ENCODE results near the gene AFMID.
"Not testable (repeated sequence)": the region's sequence is repeated elsewhere in the genome, so short reads cannot be mapped to it uniquely, and the experiment has no call there.

The AFMID gene

GRCh38 chr17:78186692-78187595 is at the start of gene AFMID, which contains the start of gene TK1:
Gene AFMID, plus strand, starts transcription at chr17:78187362. Its CDS starts 9 bp downstream, at chr17:78187371.
Gene TK1, minus strand, starts transcription at chr17:78187052. Its CDS starts 58 bp downstream, at chr17:78186994.
- peak; percentile 97 for DNase-seq (ENCODE audit: low read depth in 2 of 2)

DNA sequence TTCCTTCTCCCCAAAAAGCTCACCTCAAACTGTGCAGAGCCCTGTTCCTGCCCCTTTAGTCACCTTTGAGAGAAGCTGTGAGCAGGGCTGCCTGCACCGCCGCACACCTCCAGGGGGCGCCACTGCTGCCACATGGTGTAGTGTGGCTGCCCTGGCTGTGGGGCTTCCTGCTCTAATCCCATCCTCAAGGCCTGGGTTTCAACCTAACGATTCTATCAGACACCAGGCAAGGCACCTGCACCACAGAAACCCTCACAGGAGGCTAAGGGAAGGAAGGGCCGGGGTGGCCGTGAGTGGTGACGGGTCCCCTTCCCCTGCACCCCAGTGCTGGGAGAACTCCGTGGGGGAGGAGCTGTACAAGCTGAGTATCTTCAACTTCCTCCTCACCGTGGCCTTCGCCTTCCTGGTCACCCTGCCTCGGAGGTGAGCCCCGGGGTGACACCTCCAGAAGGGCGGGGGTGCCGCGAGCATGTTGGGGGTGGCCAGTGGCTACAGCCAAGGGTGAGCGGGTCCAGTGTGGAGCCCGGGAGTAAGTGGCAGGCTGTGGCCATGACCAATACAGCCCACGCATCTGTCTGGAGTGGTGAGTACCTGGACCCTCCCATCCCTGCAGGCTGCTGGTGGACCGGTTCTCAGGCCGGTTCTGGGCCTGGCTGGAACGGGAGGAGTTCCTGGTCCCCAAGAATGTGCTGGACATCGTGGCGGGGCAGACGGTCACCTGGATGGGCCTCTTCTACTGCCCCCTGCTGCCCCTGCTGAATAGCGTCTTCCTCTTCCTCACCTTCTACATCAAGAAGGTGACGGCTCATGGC is 49.6 kb upstream of the AFMID start:
- no peak for DNase-seq (ENCODE audit: low read depth in 2 of 2)

DNA sequence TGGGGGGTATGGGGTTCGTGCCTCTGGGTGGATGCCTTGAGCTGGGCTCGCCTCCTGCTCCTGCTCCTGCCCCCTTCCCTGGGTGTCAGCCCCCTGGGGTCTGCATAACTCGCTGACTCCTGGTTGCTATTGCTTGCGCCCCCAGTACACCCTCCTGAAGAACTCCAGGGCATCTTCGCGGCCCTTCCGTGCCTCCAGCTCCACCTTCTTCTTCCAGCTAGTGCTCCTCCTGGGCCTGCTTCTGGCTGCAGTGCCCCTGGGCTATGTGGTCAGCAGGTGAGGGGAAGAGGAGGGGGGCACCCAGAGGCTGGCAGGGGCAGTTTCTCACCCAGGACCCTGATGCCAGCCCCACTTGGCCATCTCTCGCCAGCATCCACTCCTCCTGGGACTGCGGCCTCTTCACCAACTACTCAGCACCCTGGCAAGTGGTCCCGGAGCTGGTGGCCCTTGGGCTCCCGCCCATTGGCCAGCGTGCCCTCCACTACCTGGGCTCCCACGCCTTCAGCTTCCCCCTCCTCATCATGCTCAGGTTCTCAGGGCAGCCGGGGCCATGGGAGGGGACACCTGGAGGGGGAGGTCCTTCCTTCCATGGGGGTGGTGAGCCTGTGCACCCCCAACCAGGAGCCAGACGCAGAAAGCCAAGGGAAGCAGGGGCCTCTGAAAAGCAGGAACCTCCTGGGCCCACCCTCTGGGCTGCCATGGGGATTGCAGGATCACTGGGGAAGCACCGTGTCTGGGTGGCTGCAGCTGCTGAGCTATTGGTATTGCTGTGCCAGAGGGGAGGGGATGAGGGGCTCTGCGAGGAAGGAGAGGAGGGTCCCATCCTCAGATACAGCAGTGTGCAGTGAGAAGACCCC is 48.7 kb upstream of the AFMID start:
- no peak for DNase-seq (ENCODE audit: low read depth in 2 of 2)

DNA sequence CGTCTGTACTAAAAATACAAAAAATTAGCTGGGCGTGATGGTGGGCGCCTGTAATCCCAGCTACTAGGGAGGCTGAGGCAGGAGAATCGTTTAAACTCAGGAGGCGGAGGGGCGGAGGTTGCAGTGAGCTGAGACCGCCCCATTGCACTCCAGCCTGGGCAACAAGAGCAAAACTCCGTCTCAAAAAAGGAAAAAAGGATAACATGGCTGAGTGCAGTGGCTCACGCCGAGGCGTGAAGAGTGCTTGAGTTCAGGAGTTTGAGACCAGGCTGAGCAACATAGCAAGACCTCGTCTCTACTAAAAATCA is 47.3 kb upstream of the AFMID start:
- not testable (repeated sequence) for DNase-seq (ENCODE audit: low read depth in 2 of 2)

DNA sequence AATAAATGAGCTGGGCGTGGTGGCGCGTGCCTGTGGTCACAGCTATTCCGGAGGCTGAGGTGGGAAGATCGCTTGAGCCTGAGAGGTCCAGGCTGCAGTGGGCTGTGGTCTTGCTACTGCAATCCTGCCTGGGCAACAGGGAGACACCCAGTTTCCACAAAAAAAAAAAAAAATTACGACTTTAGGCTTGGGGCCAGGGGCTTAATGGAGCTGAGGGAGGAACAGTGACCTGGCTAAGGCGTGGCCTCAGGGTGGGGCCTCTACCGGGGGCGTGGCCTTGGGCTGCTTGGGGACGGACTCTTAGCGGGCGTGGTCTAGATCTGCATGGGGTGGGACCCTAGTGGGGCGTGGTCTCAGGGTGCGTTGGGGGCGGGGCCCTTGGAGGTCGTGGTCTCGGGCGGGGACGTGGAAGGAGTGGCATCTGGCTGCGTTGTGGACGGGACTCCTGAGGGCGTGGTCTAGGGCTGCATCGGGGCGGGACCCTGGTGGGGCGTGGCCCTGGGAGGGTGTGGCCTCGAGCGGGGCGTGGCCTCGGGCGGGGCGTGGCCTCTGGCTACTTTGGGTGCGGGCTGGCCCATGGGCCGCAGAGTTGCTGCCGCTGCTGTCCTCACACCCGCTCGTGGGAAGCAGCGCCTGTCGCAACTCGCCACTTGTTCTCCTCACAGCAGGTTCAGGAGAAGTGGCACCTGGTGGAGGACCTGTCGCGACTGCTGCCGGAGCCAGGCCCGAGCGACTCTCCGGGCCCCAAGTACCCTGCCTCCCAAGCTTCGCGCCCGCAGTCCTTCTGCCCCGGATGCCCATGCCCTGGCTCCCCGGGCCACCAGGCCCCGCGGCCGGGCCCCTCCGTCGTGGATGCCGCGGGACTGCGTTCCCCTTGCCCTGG is 46.8 kb upstream of the AFMID start:
- DNase-seq (ENCODE audit: low read depth in 2 of 2) = peak; percentile 98

DNA sequence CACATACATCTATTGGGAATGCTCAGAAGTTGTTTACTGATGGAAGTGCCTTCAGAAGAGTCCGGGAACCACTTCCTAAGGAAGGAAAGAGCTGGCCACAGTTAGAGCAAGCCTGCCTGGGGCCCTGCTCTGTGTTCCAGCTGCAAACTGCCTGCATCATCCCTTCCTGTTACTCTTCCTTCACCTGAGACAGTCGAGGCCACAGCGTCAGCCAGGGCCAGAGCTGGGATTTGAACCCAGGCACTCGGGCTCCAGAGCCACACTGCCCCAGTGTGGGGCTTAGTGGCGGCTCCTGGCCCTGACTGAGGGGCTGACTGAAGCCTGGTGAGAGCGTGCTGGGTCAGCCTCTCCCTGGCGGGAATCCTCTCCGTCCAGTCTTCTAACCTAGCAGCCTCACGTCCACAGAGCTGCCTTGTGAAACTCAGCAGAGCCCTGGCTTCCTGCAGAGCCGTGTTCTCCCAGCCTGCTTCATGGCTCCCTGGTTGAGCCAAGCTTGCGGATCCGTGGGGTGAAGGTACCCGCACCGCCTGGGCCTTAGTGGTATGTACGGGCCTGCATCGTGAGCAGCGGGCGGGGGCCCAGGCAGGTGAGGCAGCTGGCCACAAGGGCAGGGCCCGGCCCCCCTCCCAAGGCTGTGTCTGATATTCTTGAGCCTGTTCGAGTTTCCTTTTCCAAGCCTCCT is 45.6 kb upstream of the AFMID start:
- no peak for DNase-seq (ENCODE audit: low read depth in 2 of 2)

DNA sequence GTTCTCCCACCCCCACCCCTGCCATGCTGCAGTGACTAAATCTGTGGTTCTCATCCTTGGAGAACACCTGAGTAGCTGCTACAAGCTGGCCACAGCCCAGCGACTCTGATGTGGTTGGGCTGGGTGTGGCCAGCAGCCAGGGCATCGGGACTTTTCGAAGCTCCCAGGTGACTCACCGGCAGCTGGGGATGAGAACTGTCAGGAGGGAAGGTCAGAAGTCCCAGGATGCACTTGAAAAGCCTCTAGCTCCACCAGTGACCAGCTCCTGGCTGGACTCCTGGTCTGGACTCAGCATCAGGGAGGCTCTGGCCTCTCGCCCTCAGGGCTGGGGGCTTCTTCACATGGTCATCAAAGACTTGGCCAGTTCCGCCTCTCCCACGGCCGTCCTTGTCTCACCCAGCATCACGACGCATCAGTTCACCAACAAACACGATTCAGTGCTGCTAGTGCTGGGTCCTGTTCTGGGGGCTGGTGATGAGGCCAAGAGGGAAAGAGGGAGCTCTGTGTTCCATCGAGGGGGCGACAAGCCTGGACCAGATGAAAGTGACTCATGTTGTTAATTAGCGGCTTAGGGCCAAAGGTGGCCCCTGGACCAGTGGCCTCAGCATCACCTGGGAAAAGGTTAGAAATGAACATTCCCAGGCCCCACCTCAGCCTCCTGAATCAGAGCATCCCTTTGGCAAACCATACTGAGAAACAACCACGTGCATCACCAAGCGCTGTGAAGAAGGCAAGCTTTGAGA is 44.9 kb upstream of the AFMID start:
- no peak for DNase-seq (ENCODE audit: low read depth in 2 of 2)

DNA sequence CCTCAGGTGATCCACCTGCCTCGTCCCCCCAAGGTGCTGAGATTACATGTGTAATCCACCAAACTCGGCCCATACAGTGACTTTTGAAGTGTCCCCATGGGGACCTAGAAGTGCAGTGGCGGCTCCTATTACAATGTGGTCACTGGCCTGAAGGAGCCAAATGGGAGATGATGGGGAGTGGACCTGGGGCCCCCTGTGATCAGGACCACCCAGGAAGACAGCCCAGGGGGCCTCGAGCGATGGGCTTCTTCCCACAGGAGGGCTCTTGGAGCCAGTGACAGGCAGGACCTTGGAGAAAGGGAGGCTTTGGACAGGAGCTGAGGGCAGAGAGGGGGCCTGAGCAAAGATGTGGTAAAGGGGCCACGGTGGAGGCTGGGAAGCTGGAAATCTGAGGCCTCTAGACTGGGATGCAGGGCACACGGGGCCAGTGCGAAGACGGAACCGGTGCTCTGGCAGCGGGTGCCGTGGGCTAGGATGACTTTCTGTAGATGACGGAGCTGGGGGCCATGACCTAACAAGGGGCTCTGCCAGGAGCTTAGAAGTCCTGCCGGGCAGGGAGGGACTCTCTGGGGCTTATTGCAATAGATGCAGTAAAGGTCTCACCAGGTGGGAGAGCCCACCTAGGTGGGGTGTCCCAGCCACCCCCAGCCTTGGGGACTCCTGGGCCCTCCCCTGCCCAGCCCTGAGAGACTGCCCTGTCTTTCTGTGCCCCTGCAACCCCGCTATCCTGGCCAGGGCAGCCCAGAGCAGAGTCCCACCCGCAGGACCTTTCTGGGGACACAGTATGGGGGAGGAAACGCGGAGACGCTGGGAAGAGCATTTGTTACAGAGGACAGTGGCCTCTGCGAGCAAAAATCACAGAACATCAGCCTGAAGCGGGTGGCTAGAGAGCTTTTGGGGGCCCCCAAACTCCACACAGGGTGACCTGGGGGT is 43.7 kb upstream of the AFMID start:
- no peak for DNase-seq (ENCODE audit: low read depth in 2 of 2)

GRCh38 chr17:78144147-78144719 is 42.9 kb upstream of the AFMID start:
- no peak for DNase-seq (ENCODE audit: low read depth in 2 of 2)

DNA sequence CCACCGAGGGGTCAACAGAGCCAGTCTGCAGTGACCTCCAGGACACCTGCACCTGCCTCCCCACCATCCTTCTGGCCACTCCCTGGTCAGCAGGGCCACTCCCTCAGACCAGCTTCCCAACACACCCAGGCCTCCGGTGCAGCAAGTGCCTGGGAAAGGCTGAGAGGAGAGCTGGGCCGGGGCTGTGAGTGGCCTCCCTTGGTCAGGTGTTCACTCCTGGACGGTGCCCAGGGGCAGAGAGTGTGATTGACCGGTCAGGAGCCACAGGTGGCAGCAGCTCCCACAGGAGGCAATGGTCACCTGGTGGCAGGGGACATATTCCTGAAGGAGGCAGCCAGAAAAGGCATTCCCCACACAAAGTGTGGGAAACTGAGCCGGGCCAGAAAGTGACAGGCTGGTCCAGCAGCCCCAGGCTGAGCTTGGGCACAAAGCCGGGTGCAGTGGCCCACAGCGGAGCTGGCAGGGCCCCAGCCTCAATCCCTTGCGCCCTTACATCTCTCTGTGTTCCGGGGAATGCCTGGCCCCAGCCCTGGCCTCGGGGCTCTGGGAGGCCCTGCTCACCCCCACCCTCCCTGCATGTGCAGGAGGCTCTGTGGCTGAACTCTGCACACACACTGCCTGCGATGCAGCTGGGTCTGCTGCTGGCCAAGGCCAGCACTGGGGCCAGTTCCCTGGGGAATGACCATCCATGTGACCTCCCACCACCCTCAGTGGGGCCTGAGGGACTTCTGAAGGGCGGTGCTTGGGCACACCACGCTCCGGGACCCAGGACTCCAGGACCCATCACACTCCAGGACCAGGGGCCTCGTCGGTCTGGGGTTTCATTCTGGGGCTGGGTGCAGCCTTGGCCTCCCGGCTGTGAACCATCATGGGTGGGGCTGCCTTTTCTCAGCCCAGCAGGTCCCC is 42.2 kb upstream of the AFMID start:
- no peak for DNase-seq (ENCODE audit: low read depth in 2 of 2)

DNA sequence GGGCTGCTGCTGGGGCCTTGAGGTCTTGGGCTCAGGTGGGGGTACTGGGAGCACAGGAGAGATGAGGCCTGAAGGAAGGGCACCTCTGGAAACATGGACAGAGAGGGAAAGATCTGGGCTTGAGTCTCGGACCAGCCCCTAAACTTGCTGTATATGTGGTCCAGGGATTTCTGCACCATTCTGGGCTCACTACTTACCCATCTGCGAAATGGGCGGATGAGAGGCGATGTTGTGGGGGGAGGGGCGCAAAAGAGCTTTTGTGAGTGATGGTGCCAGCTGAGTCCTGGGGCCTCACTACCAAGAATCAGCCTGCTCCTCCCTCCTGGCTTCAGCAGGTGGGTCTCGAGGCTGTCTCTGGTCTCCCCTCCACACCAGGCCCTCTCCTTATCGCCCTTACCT is 40.7 kb upstream of the AFMID start:
- no peak for DNase-seq (ENCODE audit: low read depth in 2 of 2)

DNA sequence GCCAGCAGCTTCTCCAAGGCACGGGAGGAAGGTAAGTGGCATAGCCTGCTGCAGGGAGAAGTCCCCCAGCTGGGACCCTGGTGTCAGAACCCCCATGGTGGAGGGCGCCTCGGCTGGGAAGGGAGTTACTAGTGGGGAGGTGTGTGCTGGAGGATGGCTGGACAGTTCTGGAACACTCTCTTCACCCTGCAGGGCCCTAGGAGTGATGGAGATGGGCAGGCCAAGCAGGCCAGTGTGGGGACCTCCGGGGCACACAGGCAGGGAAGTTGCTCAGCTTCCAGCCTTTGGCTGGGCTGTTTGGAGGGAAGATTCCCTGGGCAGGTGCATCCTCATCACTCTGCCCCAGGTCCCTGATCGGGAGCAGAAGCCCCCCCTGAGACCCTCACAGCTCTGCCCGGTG is 40.3 kb upstream of the AFMID start:
- no peak for DNase-seq (ENCODE audit: low read depth in 2 of 2)

DNA sequence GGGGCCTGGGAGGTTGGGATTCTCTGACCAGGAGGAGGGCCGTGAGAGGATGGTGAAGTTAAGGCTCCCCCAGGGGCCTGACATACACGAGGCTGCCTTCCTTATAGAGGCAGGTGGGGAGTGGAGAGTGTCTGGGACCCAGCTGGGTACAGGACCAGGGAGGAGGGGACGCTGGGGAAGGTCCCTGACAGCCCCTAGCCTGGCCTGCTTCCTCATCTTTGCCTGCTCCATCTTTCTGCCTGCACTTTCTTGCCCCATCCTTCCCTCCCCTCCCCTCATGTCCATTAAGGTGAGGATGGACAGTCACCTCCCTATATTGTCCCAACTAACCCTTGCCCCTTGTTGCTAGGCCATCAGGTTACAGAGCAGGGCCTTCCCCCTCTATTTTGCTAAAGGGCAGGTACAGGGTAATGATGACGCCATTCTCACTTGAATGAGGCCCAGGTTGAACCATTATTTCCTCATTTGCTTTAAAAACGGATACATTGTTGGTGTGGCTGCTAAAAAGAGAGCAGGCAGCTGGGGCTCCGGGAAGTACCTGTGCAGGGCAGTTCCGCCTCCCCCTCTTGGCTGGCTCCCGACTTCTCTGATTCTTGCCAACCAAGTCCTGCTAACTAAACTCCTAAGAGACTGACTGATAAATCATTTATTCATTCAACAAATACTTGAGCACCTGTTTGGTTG is 39.7 kb upstream of the AFMID start:
- DNase-seq (ENCODE audit: low read depth in 2 of 2) = no peak

DNA sequence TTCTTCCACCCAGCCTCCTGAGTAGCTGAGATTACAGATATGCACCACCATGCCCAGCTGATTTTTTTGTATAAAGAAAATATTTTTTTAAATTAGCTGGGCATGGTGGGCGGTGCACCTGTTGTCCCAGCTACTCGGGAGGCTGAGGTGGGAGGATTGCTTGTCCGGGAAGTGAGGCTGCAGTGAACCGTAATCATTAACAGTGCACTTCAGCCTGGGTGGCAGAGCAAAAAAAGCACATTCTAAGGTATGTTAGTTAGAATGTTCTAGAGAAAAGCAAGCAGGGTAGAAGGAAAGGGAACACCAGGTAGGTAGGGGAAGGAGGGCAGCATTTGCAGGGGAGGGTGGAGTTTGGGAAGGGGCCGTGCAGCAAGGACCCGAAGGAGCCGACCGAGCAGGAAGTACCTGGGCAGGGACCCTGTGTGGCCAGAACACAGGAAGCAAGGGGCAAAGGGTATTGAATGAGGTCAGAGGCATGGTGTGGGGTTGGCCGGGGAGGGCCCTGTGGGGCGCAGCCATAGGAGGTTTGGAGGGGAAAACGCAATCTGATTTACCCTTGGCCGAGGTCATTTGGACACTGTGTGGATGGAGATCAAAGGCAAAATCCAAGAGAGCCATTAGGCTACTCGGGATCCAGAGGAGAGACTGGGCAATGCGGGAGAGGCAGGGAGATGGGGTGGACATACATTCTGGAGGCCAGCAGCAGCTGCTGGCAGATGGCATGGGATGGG is 38.7 kb upstream of the AFMID start:
- DNase-seq (ENCODE audit: low read depth in 2 of 2) = no peak

GRCh38 chr17:78151514-78152008 is 35.6 kb upstream of the AFMID start:
- DNase-seq (ENCODE audit: low read depth in 2 of 2) = no peak
